SU-DHL-6 (cell line): ENCODE data around the gene ITGB4.

Source experiments
- EZH2phosphoT487 ChIP-seq: fragments of 200-600 bp; sonication (generic), shearing (Covaris generic); conservative IDR thresholded peaks from 2 replicates; pipeline ENCODE4 v1.6.1; 2018; ENCODE audit warnings: mild to moderate bottlenecking, antibody characterized with exemption, low read length, moderate library complexity, mixed read lengths
- TF ChIP-seq, protein P1 (sequence below): fragments of 200-600 bp; sonication (generic); IDR thresholded peaks from one replicate; pipeline ENCODE4 v1.5.1; 2017; ENCODE audit warnings: antibody characterized with exemption, mild to moderate bottlenecking, low read length, moderate library complexity; ENCODE audit not compliant: insufficient read depth, poor library complexity, severe bottlenecking

DNA sequence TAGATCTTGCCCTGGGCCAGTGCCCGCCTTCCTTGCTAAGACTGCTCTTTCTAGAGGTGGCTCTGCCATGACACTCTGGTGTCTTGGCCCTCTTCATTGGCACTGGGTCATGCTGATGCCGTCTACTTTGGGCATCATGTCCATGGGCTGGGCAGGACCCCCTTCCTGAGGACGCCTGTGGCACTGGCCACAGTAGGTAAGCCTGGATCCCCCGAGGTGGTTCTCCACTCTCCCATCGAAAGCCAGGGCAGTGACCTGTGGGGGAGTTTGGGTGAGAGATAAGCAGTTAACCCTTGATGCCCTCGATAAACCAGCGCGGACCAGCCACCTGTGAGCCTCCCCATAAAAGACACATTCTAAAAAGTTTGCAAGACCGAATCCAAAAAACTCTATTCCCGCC is 20.0 kb upstream of the ITGB4 start:
- TF ChIP-seq, protein P1, sequence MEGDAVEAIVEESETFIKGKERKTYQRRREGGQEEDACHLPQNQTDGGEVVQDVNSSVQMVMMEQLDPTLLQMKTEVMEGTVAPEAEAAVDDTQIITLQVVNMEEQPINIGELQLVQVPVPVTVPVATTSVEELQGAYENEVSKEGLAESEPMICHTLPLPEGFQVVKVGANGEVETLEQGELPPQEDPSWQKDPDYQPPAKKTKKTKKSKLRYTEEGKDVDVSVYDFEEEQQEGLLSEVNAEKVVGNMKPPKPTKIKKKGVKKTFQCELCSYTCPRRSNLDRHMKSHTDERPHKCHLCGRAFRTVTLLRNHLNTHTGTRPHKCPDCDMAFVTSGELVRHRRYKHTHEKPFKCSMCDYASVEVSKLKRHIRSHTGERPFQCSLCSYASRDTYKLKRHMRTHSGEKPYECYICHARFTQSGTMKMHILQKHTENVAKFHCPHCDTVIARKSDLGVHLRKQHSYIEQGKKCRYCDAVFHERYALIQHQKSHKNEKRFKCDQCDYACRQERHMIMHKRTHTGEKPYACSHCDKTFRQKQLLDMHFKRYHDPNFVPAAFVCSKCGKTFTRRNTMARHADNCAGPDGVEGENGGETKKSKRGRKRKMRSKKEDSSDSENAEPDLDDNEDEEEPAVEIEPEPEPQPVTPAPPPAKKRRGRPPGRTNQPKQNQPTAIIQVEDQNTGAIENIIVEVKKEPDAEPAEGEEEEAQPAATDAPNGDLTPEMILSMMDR, result no peak
- no peak for TF ChIP-seq EZH2phosphoT487
